Neural progenitor cell (in vitro differentiated cells): ENCODE measurements around the gene ASZ1. TPM values are rescaled to one million over a fixed set of nuclear protein-coding genes. Genes with fewer than 3 reads are reported as not detected.
"Not testable (repeated sequence)": the region's sequence is repeated elsewhere in the genome, so short reads cannot be mapped to it uniquely, and the experiment has no call there.

ENCODE experiments used
- DNase-seq: peaks from one replicate; pipeline ENCODE4 v3.0.0-alpha.2; 2016; ENCODE audit warnings: low spot score
- H2AFZ ChIP-seq: fragments of 200-600 bp; sonication (generic); replicated peaks from 2 replicates; pipeline ENCODE4 v1.6.1; 2016; ENCODE audit warnings: antibody characterized with exemption
- H3F3A ChIP-seq: fragments of 200-600 bp; sonication (generic); 2 replicates; pipeline ENCODE4 v1.6.1; 2016; ENCODE audit warnings: antibody characterized with exemption, low read depth
- H3K27ac ChIP-seq: fragments of 200-600 bp; sonication (generic); 2 replicates; pipeline ENCODE4 v1.5.1; 2016; ENCODE audit warnings: mild to moderate bottlenecking
- H3K27me3 ChIP-seq: fragments of 200-600 bp; sonication (generic); 2 replicates; pipeline ENCODE4 v1.6.1; 2016; ENCODE audit warnings: mild to moderate bottlenecking, moderate library complexity
- H3K36me3 ChIP-seq: fragments of 200-600 bp; sonication (generic); 2 replicates; pipeline ENCODE4 v1.5.1; 2016
- H3K4me1 ChIP-seq: fragments of 200-600 bp; sonication (generic); 2 replicates; pipeline ENCODE4 v1.6.1; 2016; ENCODE audit warnings: mixed run types
- H3K4me2 ChIP-seq: fragments of 200-600 bp; sonication (generic); 2 replicates; pipeline ENCODE4 v1.6.1; 2016
- H3K4me3 ChIP-seq: fragments of 200-600 bp; sonication (generic); 2 replicates; pipeline ENCODE4 v1.5.1; 2016
- H3K79me2 ChIP-seq: fragments of 200-600 bp; sonication (generic); 2 replicates; pipeline ENCODE4 v1.6.1; 2016; ENCODE audit warnings: low read depth
- H3K9ac ChIP-seq: fragments of 200-600 bp; sonication (generic); 2 replicates; pipeline ENCODE4 v1.6.1; 2016
- H3K9me3 ChIP-seq: fragments of 200-600 bp; sonication (generic); 2 replicates; pipeline ENCODE4 v1.5.1; 2016; ENCODE audit warnings: low read depth
- H4K20me1 ChIP-seq: fragments of 200-600 bp; sonication (generic); 2 replicates; pipeline ENCODE4 v1.6.1; 2016; ENCODE audit warnings: low read depth
- H3K27ac Mint-ChIP-seq: 3 replicates; pipeline ENCODE4 v1.8.0; 2021; ENCODE audit warnings: mixed read lengths
- H3K27me3 Mint-ChIP-seq: 2 replicates; pipeline ENCODE4 v1.8.0; 2022; ENCODE audit warnings: low read depth, mild to moderate bottlenecking, inconsistent platforms, moderate library complexity, mixed read lengths; ENCODE audit not compliant: insufficient read depth
- H3K36me3 Mint-ChIP-seq: 3 replicates; pipeline ENCODE4 v1.8.0; 2021; ENCODE audit warnings: mixed read lengths
- H3K4me1 Mint-ChIP-seq: 3 replicates; pipeline ENCODE4 v1.8.0; 2021; ENCODE audit warnings: mixed read lengths
- H3K4me3 Mint-ChIP-seq: 3 replicates; pipeline ENCODE4 v1.8.0; 2021; ENCODE audit warnings: mild to moderate bottlenecking, moderate library complexity, mixed read lengths
- H3K9me3 Mint-ChIP-seq: 3 replicates; pipeline ENCODE4 v1.8.0; 2020; ENCODE audit warnings: mixed read lengths
- CTCF ChIP-seq: fragments of 200-600 bp; sonication (generic); IDR thresholded peaks from 2 replicates; pipeline ENCODE4 v1.5.1; 2017; ENCODE audit warnings: antibody characterized with exemption, mild to moderate bottlenecking
- EZH2 ChIP-seq: fragments of 200-600 bp; sonication (generic); IDR thresholded peaks from 2 replicates; pipeline ENCODE4 v1.6.1; 2017; ENCODE audit warnings: antibody characterized with exemption, mild to moderate bottlenecking, moderate library complexity
- EZH2phosphoT487 ChIP-seq: fragments of 200-600 bp; sonication (generic); IDR thresholded peaks from 2 replicates; pipeline ENCODE4 v1.6.1; 2017; ENCODE audit warnings: antibody characterized with exemption
- total RNA-seq: library from RNA; depleted of rRNA; stranded (reverse); fragments of >200 nt; gene quantifications from 2 replicates; pipeline ENCODE4 v1.2.3, GENCODE V29; 2015; ENCODE audit warnings: low replicate concordance

ASZ1 gene
- total RNA-seq, 1 donor from 2014 or later, result not detected

DNA sequence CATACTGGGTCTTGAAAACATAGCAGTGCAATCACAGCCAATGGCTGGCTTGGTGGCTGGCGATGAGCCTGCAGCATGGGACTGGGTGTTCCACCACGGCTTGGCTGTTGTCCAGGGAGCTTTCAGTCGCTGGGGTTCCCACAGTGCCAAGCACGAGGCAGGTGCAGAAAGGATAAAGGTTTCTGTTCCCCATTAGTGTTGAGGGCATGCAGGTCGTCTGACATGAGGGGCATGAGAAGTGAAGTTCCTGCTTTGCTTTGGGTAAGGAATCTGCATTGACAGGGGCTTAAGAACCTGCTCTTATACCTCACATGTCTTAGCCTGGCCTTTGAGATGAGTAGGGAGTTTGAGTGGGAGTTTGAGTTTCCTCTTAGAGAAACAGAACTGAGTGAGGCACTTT lies 43.5 kb upstream of the ASZ1 start:
- Mint-ChIP-seq H3K4me3 (no peak overlapping the region), H3K9me3 (no peaks in the 10 kb centered on the region), H3K27me3 (peaks cover 2% of the 10 kb centered on the region), H3K4me1 (no peaks in the 10 kb centered on the region), H3K27ac (no peak overlapping the region), H3K36me3 (no peaks in the 10 kb centered on the region)
- DNase-seq, result no peak
- no peaks in the 10 kb centered on the region for H3K36me3 ChIP-seq
- H2AFZ ChIP-seq, result no peak overlapping the region
- H3K4me3 ChIP-seq, result no peak overlapping the region
- no peaks in the 10 kb centered on the region for H4K20me1 ChIP-seq
- no peaks in the 10 kb centered on the region for H3K9me3 ChIP-seq
- H3K9ac ChIP-seq, result no peak overlapping the region
- H3F3A ChIP-seq, result no peaks in the 10 kb centered on the region
- no peak overlapping the region for H3K27ac ChIP-seq
- H3K27me3 ChIP-seq, result no peaks in the 10 kb centered on the region
- no peak overlapping the region for H3K4me2 ChIP-seq
- no peaks in the 10 kb centered on the region for H3K4me1 ChIP-seq
- TF ChIP-seq EZH2phosphoT487 (no peak), EZH2 (no peak), CTCF (no peak)
- H3K79me2 ChIP-seq, result no peaks in the 10 kb centered on the region

DNA sequence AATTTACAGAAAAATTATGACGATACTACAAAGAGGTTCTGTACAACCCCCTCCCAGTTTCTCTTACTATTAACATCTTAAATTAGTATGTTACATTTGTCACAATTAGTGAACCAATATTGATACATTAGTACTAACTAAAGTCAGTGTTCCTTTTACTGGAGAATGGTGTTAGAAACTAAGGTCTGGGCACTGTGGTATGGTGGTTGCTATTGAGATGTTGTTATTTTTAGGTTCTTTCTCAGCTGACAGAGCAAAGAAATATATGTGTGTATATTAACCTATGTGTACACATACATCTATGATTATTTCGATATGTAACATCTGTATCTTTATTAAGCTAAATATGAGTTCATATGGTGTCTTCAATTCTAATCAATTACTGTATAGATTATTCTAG lies 40.9 kb upstream of the ASZ1 start:
- H3K79me2 ChIP-seq, result no peaks in the 10 kb centered on the region
- H3K4me3 ChIP-seq, result no peak overlapping the region
- no peak overlapping the region for H3K4me2 ChIP-seq
- no peaks in the 10 kb centered on the region for H3F3A ChIP-seq
- Mint-ChIP-seq H3K36me3 (no peaks in the 10 kb centered on the region), H3K27ac (no peak overlapping the region), H3K4me3 (no peak overlapping the region), H3K9me3 (no peaks in the 10 kb centered on the region), H3K4me1 (no peaks in the 10 kb centered on the region), H3K27me3 (peaks cover 2% of the 10 kb centered on the region)
- H3K27me3 ChIP-seq, result no peaks in the 10 kb centered on the region
- no peak for DNase-seq
- TF ChIP-seq EZH2 (no peak), CTCF (no peak), EZH2phosphoT487 (no peak)
- no peak overlapping the region for H2AFZ ChIP-seq
- no peak overlapping the region for H3K27ac ChIP-seq
- no peaks in the 10 kb centered on the region for H4K20me1 ChIP-seq
- H3K36me3 ChIP-seq, result no peaks in the 10 kb centered on the region
- no peaks in the 10 kb centered on the region for H3K4me1 ChIP-seq
- H3K9me3 ChIP-seq, result no peaks in the 10 kb centered on the region
- no peak overlapping the region for H3K9ac ChIP-seq

- H3K27ac ChIP-seq, H3K79me2 ChIP-seq, H3K27ac Mint-ChIP-seq, H3K9me3 ChIP-seq, DNase-seq, H3K4me3 ChIP-seq, H3K4me1 ChIP-seq, H3K9ac ChIP-seq, H3K27me3 Mint-ChIP-seq, H3K4me1 Mint-ChIP-seq, H4K20me1 ChIP-seq, H3K9me3 Mint-ChIP-seq, H3K4me3 Mint-ChIP-seq, H3K36me3 ChIP-seq, H3K36me3 Mint-ChIP-seq, H3K4me2 ChIP-seq, H3F3A ChIP-seq, H3K27me3 ChIP-seq, H2AFZ ChIP-seq: not testable (repeated sequence)
These were observed 33.5 kb upstream of the ASZ1 start for GRCh38 chr7:117460815-117461214.

DNA sequence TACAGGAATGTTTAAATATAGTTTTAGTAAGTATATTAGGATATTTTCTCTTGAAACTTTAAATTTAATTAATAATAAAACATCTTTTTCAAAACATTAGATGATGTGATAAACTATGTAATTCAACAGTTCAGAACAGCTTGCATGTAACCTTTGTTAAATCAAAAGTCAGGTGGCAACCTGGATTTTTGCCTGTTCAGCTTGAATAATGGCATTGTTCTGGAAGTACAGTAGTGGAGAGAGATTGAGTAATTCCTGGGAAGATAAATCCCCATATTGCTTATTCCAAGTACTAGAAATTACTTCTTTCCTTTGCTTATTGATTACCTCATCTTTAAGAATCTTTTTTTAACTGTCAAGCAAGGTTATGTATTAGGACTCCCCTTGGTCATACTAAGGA lies 32.4 kb upstream of the ASZ1 start:
- Mint-ChIP-seq H3K9me3 (no peaks in the 10 kb centered on the region), H3K4me3 (no peak overlapping the region)

More for the DNA sequence above, 32.4 kb upstream of the ASZ1 start:
- H3K27ac Mint-ChIP-seq, result no peak overlapping the region
- Histone ChIP-seq H3K36me3 (no peaks in the 10 kb centered on the region), H3K9ac (no peak overlapping the region), H4K20me1 (no peaks in the 10 kb centered on the region), H2AFZ (peak overlapping the region; percentile 47), H3K4me2 (no peak overlapping the region), H3K4me1 (no peaks in the 10 kb centered on the region), H3K4me3 (no peak overlapping the region), H3K27me3 (no peaks in the 10 kb centered on the region), H3F3A (no peaks in the 10 kb centered on the region), H3K79me2 (no peaks in the 10 kb centered on the region), H3K9me3 (no peaks in the 10 kb centered on the region), H3K27ac (no peak overlapping the region)
- H3K27me3 Mint-ChIP-seq, result no peaks in the 10 kb centered on the region
- TF ChIP-seq EZH2phosphoT487 (no peak), EZH2 (no peak), CTCF (no peak)
- H3K36me3 Mint-ChIP-seq, result no peaks in the 10 kb centered on the region
- DNase-seq, result no peak
- no peaks in the 10 kb centered on the region for H3K4me1 Mint-ChIP-seq
